Muscle of leg (tissue), 16 donors: ENCODE results near the gene MAST3. TPM values are rescaled to one million over a fixed set of nuclear protein-coding genes. Genes with fewer than 3 reads are reported as not detected.

ENCODE experiments used
- DNase-seq: peaks from one replicate; pipeline ENCODE4 v3.0.0; 2013
- H3K27ac ChIP-seq: one replicate; pipeline ENCODE4 v1.5.1; 2013; ENCODE audit warnings: mild to moderate bottlenecking, low read length, control low read depth
- H3K27me3 ChIP-seq: one replicate; pipeline ENCODE4 v1.6.1; 2013; ENCODE audit warnings: low read length; ENCODE audit not compliant: control insufficient read depth, insufficient read depth
- H3K36me3 ChIP-seq: one replicate; pipeline ENCODE4 v1.6.1; 2013; ENCODE audit warnings: low read length; ENCODE audit not compliant: control insufficient read depth, insufficient read depth
- H3K4me1 ChIP-seq: one replicate; pipeline ENCODE4 v1.6.1; 2013; ENCODE audit warnings: low read length; ENCODE audit not compliant: control insufficient read depth, insufficient read depth
- H3K4me3 ChIP-seq: one replicate; pipeline ENCODE4 v1.5.1; 2013; ENCODE audit warnings: low read length, control low read depth
- H3K9me3 ChIP-seq: replicated peaks from 2 replicates; pipeline ENCODE4 v1.6.1; 2013; ENCODE audit warnings: low read depth, low read length; ENCODE audit not compliant: control insufficient read depth
- WGBS: methylation state at CpG from one replicate; pipeline ENCODE4 v1.1.5; 2013; ENCODE audit warnings: missing lambda C conversion rate; ENCODE audit not compliant: insufficient coverage; 5-methylcytosine and 5-hydroxymethylcytosine counted together
- long read RNA-seq, 11 donors: transcript quantifications; one replicate each; lab custom pipeline, GENCODE V29; 2026
- polyA plus RNA-seq, 8 donors: library from polyadenylated mRNA; unstranded; fragments of 120-200 nt; gene quantifications; one replicate each; pipeline versions ENCODE4 v1.2.1 to v1.2.3, GENCODE V29; 2013; ENCODE audit warnings: inconsistent platforms in 1 of 8, low replicate concordance in 1 of 8; ENCODE audit not compliant: insufficient read length in 8 of 8, insufficient read depth in 1 of 8
- total RNA-seq: library from RNA; stranded (reverse); fragments of 120-200 nt; gene quantifications from one replicate; pipeline ENCODE4 v1.2.4, GENCODE V29; 2013

The MAST3 gene
- total RNA-seq (3.4 TPM), polyA plus RNA-seq (10 to 100 TPM in 2 of 8 donors, 1 to 10 TPM in 6; 3.9 to 12.2 (median 8.3) TPM)
- long read RNA-seq, donor 1, result 0 reads
- long read RNA-seq, donor 2, result 0 reads
- long read RNA-seq, donor 3, result 0 reads
- long read RNA-seq, donor 4, result 0 reads
- long read RNA-seq, donor 5, result 0 reads
- long read RNA-seq, donor 6, result 0 reads
- long read RNA-seq, donor 7, result 0 reads
- long read RNA-seq, donor 8, result 0 reads
- long read RNA-seq, donor 9, result 0 reads
- long read RNA-seq, donor 10, result 0 reads
- long read RNA-seq, donor 11, result 0 reads

DNA sequence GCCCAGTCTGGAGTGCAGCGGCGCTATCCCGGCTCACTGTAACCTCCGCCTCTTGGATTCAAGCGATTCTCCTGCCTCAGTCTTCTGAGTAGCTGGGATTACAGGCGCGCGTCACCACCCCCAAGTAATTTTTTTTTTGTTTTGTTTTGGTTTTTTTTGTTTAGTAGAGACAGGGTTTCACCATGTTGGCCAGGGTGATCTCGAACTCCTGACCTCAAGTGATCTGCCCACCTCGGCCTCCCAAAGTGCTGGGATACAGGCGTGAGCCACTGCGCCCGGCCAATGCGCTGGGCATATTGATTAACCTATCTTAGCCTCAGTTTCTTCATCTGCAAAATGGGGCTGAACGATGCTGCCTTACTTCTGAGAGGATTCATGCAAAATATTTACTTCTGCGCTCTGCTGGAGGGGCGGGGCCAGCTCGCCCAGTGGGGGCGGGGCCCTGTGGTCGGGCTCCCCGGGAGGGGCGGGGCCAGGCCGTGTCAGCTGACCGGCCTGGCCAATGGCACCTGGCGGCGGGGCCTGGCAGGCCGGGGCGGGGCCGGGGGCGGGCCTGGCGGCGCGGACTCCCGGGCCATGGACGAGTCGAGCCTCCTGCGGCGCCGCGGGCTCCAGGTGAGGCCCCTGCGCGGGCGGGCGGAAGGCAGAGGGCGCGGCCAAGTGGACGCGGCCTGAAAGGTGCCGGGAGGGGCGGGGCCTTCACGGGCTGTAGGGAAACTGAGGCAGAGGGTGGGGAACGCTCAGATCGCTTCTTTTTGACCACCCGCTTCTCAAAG lies at the start of gene MAST3:
TSS of gene MAST3 (plus strand) at position 562 of the 776 bp plus-strand sequence. CDS start at position 577, 15 bp downstream.
- H3K36me3 ChIP-seq, result no peaks in the 10 kb centered on the region
- H3K27me3 ChIP-seq, result peaks cover 66% of the 10 kb centered on the region
- 10% methylated on average over 44 of the region's 54 CpGs for WGBS
- H3K9me3 ChIP-seq, result no peaks in the 10 kb centered on the region
- H3K27ac ChIP-seq, result no peak within 1 kb of the TSS
- peak; percentile 69 for DNase-seq
- H3K4me3 ChIP-seq, result peak within 1 kb of the TSS; percentile 31
- H3K4me1 ChIP-seq, result peaks cover 15% of the 10 kb centered on the region

DNA sequence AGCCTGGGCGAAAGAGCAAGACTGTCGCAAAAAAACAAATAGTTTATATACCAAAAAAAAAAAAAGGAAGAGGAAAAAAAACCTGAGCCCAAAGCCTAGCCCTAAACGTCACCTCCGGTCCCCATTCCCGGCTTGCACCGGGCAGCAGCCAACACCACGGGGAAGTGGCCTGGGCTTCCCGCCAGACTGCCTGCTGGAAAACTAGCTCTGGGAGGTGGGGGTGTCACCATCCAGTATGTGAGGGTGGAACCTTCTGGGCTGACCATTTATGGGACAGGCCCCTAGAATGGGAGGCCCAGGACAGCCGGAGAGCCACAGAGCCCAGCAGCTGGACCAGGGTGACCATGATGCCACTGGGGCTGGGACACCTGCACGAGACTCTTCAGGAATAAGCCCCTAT lies 48.2 kb upstream of the MAST3 start:
- peaks cover 25% of the 10 kb centered on the region for H3K27me3 ChIP-seq
- H3K4me1 ChIP-seq, result peaks cover 21% of the 10 kb centered on the region
- H3K27ac ChIP-seq, result no peak overlapping the region
- H3K36me3 ChIP-seq, result no peaks in the 10 kb centered on the region
- DNase-seq, result peak; percentile 90
- H3K9me3 ChIP-seq, result no peaks in the 10 kb centered on the region
- 41% methylated on average over 4 of the region's 10 CpGs for WGBS
- no peak overlapping the region for H3K4me3 ChIP-seq

DNA sequence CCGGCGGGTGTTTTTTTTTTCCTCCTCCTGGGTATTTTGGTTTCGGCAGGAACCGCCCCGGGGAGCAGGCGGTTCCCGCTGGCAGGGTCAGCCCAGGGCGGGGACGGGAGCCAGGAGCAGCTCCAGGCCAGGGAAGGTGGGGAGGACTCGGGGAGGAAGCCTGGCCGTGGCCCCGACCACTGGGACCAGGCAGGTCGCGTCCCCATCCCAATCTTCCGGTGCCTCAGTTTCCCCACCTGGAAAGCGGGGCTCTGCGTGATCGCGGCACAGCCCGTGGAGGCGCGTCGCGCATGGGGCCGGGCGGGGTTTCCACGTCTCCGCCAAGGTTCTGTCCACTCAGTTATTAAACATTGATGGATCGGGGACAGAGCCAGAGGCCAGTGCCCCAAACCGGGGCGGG lies 45.7 kb upstream of the MAST3 start:
- DNase-seq, result no peak
- H3K36me3 ChIP-seq, result no peaks in the 10 kb centered on the region
- 11% methylated on average over 12 of the region's 31 CpGs for WGBS
- H3K4me3 ChIP-seq, result no peak overlapping the region
- H3K9me3 ChIP-seq, result no peaks in the 10 kb centered on the region
- peaks cover 10% of the 10 kb centered on the region for H3K4me1 ChIP-seq
- no peak overlapping the region for H3K27ac ChIP-seq
- peaks cover 25% of the 10 kb centered on the region for H3K27me3 ChIP-seq

DNA sequence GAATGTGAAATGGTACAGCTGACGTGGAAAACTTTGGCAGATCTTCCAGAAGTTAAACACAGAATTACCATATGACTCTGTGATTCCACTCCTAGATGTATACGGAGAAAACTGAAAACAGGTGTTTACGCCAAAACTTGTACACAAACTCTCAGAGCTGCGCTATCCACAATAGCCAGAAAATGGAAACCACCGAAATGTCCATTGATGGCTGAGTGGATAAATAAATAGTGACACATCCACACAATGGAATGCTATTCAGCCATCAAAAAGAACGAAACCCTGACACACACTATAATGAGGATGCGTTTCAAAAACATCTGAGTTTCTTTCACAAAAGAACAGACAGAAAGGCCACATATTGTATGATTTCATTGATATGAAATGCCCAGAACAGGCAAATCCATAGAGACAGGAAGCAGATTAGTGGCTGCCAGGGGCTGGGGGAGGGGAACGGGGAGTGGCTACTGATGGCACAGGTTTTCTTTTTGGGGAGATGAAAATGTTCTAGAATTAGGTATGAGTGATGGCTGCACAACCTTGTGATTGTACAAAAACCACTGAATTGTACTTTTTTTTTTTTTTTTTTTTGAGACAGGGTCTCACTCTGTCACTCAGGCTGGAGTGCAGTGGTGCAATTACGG lies 43.9 kb upstream of the MAST3 start:
- H3K4me1 ChIP-seq, result peaks cover 17% of the 10 kb centered on the region
- no peak for DNase-seq

DNA sequence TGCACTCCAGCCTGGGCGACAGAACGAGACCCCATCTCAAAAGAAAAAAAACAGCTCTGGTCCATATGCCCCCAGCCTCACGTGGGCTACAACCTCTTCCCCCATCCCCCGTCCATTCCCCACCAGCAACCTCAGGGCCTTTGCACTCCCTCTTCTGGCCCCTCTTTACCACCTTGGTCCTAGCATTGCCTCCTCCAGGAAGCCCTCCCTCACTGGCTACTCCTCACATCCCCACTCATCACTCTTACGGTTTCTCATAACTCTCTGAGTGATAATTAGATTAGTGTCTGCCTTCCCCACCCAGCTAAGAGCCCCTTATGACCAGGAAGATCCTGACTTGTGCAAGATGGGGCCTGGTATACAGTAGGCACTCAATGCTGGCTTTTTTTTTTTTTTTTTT lies 41.6 kb upstream of the MAST3 start:
- Histone ChIP-seq H3K4me3 (no peak overlapping the region), H3K27ac (no peak overlapping the region), H3K27me3 (peaks cover 23% of the 10 kb centered on the region), H3K36me3 (no peaks in the 10 kb centered on the region), H3K4me1 (peaks cover 13% of the 10 kb centered on the region), H3K9me3 (no peaks in the 10 kb centered on the region)
- no peak for DNase-seq
- 77% methylated on average over 4 of the region's 5 CpGs for WGBS

More for the DNA sequence above, 43.9 kb upstream of the MAST3 start:
- H3K27me3 ChIP-seq, result peaks cover 25% of the 10 kb centered on the region
- no peaks in the 10 kb centered on the region for H3K36me3 ChIP-seq
- no peak overlapping the region for H3K4me3 ChIP-seq
- no peaks in the 10 kb centered on the region for H3K9me3 ChIP-seq
- H3K27ac ChIP-seq, result no peak overlapping the region
- 56% methylated on average over 2 of the region's 9 CpGs for WGBS

DNA sequence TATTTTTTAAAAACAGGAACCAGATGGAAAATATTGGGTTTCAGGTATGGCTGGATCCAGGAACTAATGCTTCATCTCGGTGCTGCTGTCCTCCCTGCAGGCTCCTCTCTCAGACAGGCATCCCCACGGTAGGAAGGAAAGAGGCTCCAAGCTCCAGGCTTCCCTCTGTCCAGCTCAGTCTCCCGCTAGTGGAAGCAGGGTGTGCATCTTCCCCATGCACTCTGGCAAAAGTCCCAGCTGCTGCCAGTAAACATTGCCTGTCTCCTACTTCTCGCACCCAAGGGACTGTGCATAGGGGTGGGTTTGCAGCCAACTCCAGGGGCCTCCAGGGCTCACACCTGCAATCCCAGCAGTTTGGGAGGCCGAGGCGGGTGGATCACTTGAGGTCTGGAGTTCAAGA lies 40.0 kb upstream of the MAST3 start:
- WGBS, result no CpG with 5 or more reads among the region's 6 CpGs
- H3K36me3 ChIP-seq, result no peaks in the 10 kb centered on the region
- no peaks in the 10 kb centered on the region for H3K9me3 ChIP-seq
- H3K4me3 ChIP-seq, result no peak overlapping the region
- H3K27me3 ChIP-seq, result peaks cover 15% of the 10 kb centered on the region
- peak; percentile 48 for DNase-seq
- peaks cover 9% of the 10 kb centered on the region for H3K4me1 ChIP-seq
- H3K27ac ChIP-seq, result no peak overlapping the region

DNA sequence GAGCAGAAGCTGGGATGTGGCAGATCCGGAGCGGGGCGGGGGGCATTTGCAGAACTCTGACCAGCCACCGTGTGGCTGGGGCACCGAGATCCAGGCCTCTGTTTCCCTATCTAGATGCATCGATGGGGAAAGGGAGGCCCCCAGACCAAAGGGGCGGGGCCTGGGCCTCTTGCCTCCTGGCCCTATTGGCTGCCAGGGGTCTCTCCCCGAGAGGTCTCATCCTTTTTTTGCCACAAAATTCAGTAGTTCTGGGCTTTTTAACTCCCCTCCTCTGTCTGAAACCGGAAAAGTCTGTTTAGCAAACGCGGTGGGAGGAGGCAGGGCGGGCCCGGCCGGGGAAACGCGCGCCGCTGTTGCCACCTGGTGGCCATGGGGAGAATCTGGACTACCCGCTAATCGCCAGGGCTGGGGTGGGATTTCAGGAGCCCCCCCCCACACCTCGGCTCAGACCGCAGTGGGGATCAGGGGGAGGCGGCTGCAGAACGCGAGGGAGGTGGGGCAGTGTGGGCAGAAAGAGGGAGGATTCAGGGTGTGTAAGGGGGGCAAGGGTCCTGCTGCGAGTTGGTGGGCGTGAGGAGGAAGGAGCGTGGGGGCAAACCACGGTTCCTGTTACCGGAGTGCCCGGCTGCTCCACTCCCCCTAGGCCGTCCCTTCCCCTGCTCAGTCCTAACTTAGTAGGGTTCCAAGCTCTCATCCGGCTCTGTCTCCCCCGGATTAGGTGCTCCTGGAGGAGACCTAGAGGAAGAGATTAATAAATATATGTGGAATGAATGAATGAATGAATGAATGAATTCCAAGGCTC lies 39.2 kb upstream of the MAST3 start:
- no peaks in the 10 kb centered on the region for H3K9me3 ChIP-seq
- peaks cover 9% of the 10 kb centered on the region for H3K27me3 ChIP-seq
- H3K4me3 ChIP-seq, result peak overlapping the region; percentile 26
- DNase-seq, result peak; percentile 89
- WGBS, result 2% methylated on average over 18 of the region's 34 CpGs
- no peaks in the 10 kb centered on the region for H3K36me3 ChIP-seq
- peak overlapping the region; percentile 82 for H3K27ac ChIP-seq
- H3K4me1 ChIP-seq, result peaks cover 9% of the 10 kb centered on the region

DNA sequence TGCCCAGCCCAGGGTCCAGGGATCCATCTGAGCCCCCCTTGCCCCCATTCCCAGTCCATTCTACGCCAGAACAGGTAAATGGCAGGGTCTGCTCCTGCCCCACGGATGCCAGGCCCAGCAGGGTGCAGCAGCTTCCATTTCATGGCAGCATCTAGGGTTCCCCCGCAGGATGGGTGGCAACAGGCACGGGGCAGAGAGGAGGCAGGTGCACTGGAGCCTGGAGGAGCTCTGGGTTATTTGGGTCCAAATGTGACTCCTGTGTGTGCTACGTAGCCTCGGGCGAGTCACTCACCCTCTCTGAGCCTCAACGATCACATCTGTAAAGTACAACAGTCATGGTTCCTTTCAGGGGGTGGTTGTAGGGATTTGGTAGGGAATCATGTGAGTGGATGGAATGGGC lies 38.3 kb upstream of the MAST3 start:
- WGBS, result 33% methylated on average over 1 of the region's 8 CpGs
- DNase-seq, result no peak
- Histone ChIP-seq H3K9me3 (no peaks in the 10 kb centered on the region), H3K27me3 (peaks cover 12% of the 10 kb centered on the region), H3K36me3 (no peaks in the 10 kb centered on the region), H3K4me3 (no peak overlapping the region), H3K27ac (no peak overlapping the region), H3K4me1 (peaks cover 9% of the 10 kb centered on the region)

DNA sequence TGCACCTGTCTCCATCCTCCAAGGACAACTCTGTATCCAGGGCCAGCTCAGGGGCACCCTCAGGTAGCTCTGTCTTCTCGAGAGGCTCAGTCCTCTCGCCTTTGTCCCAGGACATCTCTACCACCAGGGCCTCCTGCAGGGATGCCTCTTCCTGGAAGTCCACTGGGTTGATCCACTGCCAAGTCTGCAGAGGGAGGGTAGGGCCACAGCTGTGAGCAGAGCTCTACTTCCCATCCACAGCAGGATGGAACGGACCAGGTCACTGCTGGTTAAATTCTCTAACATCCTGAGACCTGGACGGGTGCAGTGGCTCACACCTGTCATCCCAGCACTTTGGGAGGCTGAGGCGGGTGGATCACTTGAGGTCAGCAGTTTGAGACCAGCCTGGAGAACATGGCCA lies 37.7 kb upstream of the MAST3 start:
- H3K9me3 ChIP-seq, result no peaks in the 10 kb centered on the region
- H3K27ac ChIP-seq, result no peak overlapping the region
- no peak overlapping the region for H3K4me3 ChIP-seq
- H3K4me1 ChIP-seq, result peaks cover 9% of the 10 kb centered on the region
- DNase-seq, result no peak
- peaks cover 12% of the 10 kb centered on the region for H3K27me3 ChIP-seq
- 37% methylated on average over 3 of the region's 5 CpGs for WGBS
- H3K36me3 ChIP-seq, result no peaks in the 10 kb centered on the region
